HG03103 (cell line): ENCODE results near the gene AKAP9.
"Not testable (repeated sequence)": the region's sequence is repeated elsewhere in the genome, so short reads cannot be mapped to it uniquely, and the experiment has no call there.

ENCODE experiments used
- ATAC-seq: cut with Tn5 transposase; IDR thresholded peaks from one replicate; pipeline ENCODE4 v1.9.1; 2021; ENCODE audit warnings: low read depth; ENCODE audit not compliant: unreplicated experiment

AKAP9 gene

DNA sequence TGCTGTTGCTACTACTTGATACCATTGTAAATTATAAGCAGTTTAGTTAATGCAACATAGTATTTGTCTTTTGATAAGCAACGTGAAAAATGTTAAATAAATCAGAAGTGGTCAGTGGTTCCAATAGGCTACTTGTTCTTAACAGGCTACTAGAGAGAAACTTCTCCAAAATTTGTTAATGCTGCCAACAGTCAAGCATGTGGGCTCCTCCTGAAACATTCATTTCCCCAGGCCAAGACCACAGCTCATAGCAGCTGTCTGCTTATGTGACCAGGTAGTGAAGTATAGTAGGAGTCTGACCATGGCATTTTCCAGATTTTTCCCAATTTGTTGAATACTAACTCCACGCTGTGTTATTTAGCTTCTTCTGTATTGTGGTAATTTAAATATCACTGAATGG lies 112.7 kb downstream of the AKAP9 start:
- no peak for ATAC-seq

DNA sequence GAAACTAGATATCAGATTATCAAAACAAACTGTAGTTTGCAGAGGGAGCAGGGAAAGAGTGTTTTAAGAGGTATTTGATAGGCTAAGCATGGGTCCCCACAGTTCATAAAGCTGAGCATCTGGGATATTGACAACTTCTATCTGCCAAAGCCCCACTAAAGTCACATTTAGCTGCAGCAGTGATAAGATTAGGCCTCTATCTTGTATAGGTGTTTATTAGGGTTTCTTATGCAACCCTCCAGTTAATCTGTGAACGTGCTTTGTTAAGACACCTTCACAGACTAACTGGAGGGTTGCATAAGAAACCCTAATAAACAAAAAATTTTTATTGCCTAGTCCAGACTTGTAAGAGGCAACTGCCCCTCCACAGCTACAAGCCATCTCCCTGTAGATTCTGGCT lies 115.6 kb downstream of the AKAP9 start:
- no peak for ATAC-seq

DNA sequence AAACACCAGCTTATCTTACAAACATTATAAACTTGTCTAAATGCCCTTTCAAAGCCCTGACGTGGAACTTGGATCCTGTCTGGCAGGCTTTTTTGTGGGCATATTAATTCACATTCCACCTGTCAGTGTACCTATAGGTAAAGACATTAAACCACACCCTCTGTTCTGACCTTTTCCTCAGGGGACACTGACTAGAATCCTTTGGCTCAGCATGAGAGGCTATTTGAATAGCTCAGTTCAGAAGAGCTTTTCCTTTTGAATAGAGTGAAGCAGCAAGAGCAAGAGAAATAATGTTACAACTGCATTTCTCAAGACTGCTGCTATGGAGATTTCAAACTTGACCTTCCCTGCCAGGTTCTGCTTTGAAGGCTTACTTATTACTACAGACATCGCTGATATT lies 116.7 kb downstream of the AKAP9 start:
- ATAC-seq = no peak

DNA sequence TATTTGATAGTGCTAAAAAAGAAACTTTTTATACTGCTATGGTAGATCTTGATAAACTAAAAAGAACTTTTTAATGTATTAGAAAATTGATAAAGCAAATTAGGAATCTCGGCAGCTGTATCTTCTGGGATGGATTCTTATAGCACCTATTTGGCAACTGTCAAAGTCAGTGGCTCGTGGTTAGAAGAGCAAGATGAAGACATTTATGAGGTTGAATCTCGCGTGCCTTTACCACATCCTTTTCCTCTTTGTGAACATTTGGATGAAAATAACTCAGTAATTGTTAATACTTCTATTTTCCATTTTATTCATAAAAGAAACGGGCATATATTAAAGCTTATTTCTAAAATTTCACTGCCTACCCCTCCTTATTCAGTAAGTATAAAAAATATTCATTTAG lies 117.4 kb downstream of the AKAP9 start:
- no peak for ATAC-seq

DNA sequence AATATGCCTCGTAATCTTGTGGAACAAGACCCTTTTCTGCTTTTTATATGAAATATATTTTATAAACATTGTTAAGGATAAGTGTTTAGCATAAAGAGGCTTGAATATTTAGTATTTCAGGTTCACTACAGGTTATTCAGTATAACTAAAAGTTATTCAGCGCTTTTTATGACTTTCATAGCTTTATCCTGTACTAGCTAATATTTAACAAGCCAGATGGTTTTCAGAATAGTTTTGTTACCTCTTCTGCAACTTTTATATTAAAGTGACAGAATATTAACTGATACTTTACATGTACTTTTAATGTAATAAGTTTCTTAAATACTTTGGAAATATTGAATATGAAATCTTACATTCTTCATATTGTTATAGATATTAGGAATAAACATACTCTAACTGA lies 118.2 kb downstream of the AKAP9 start:
- no peak for ATAC-seq

DNA sequence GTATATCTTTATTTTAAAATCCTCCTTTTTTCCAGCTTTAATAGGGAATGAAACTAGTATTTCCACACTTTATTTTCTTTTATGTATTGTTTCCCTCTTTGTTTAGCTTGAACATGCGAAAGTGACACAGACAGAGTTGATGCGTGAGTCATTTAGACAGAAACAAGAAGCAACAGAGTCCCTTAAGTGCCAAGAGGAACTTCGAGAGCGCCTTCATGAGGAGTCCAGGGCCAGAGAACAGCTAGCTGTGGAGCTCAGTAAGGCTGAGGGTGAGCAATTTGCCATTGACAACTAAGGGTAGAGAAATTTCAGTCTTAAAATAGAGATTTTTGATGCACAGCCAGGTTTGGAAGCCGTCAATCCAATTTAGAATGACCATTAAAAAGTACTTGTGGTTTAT lies 120.5 kb downstream of the AKAP9 start:
- ATAC-seq = no peak

DNA sequence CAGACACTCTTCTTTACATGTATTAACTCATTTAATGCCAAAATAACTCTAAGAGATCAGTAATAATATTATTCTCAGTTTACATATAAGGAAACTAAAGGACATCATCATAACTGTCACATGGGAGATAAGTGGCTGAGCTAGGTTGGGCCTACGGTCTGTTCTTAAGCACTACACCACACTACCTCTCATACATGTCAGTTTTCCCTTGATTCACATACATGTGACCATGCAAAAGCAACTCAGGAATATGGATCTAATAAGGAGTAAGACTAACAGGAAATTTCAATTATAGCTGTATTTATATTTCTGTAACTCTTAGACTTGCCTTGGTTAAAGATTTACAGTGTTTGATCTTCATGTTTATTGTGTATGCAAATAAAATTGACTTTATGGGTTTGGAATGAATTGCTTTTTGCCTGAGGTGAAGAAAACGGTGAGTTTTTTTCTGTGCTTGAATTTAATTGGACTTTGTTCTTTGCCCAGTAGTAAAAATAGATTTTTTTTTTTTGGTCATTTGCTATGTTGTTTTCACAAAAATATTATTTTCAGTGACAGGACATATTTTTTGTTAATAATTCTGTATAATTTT lies 123.9 kb downstream of the AKAP9 start:
- no peak for ATAC-seq

DNA sequence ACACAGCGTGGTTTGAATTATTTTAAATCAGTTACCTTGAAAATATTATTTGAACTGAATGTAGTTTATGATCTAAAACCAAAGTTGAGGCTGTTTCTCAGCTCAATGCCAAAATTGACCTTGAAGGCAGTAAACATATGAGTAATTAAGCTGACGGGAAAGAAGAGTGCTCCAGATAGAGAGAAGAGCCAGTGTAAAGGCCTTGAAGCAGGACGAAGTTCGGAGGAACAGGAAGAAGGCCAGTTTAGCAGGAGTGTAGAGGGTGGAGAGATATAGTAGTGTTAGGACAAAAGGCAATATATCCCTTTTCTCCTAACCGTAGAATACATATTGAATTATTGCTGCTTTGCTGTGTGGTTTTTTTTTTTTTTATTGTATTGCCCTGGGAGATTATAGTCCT lies 130.4 kb downstream of the AKAP9 start:
- ATAC-seq = no peak

DNA sequence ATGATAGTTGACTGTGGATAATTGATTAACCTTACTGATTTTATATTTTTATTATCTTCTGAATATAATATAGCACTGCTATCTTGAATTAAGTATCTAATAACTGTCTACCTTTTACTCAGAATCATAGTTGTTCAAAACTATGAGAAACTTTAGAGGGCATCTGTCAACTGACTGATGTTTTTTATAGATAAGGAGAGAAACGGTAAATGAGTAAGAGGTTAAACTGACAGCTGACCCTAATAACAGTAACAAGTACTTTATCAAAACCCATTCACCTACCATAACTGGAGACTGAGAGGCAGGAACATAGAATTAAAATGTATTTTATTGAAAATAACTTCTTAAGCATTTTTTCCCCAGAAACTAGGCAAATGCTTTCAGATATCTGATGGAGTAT lies 131.5 kb downstream of the AKAP9 start:
- no peak for ATAC-seq

DNA sequence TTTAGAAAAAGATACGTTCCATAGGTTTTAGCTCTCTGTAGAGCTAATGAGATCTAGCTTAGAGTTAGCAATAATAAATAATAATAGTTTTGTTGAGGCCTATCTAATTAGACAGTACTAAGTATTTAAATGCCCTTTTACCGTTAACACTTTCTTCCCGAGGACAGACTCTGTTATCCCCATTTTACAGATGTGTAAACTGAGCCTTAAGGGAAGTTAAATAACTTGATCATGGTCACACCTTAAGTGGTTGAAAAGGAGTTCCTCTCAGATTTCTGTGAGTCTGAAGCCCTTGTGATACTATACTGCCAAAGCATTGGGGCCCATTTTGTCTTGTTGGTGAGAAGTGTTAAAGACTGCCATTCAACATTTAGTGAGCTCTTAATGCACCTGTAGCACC lies 132.0 kb downstream of the AKAP9 start:
- ATAC-seq = no peak

DNA sequence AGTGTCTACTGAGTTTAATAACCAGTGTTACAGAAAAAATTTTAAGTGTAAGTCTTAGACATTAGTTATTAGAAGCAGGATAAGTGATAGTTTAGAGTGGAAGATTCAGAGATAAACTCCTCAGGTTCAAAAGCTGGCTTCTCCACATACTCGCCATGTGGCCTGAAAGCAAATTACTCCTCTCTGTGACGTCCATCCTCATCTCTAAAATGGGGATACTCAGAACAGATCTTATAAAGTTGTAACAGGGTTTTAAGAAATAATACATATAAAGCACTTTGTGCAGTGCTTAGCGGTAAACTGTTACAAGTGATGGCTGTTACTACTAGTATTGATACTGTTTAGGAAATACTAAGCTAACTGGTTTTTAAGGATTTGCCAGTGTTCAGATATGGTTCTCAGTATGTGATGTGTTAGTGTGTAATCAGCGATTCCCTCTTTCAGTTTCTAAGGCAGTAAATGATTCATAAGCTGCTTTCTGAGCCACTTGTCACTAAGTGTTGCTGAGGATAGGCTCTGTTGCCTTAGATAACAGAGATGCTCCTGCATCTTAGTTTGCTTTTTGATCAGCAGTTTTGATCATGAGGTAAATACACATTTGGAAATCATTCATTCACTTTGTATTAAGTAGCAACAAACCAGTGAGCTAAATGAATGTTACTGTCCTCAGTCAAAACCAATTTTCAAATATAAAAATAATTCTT lies 134.9 kb downstream of the AKAP9 start:
- no peak for ATAC-seq

DNA sequence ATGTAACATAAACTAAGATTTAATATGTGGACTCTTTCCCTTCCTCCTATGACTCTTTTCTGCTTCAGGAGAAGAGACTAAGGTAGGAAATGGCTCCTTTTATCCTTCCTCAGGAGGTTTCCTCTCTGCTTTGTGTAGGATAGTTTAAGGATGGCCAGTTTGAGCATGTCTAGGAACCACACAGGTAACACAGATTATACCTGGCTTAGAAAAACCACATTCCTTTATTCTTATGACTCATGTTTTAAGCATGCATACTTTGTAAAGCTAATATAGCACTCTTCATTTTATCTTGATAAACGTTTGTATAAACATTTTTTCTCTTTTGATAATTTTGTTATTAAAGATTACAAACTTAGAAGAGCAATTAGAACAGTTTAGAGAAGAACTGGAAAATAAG lies 135.8 kb downstream of the AKAP9 start:
- ATAC-seq = no peak

DNA sequence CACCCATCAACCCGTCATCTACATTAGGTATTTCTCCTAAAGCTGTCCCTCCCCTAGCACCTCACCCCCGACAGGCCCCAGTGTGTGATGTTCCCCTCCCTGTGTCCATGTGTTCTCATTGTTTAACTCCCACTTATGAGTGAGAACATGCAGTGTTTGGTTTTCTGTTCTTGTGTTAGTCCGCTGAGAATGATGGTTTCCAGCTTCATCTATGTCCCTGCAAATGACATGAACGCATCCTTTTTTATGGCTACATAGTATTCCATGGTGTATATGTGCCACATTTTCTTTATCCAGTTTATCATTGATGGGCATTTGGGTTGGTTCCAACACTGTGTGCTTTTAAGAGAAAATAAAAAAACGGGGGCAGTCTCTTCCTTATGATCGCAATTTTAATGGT lies 143.3 kb downstream of the AKAP9 start:
- not testable (repeated sequence) for ATAC-seq

DNA sequence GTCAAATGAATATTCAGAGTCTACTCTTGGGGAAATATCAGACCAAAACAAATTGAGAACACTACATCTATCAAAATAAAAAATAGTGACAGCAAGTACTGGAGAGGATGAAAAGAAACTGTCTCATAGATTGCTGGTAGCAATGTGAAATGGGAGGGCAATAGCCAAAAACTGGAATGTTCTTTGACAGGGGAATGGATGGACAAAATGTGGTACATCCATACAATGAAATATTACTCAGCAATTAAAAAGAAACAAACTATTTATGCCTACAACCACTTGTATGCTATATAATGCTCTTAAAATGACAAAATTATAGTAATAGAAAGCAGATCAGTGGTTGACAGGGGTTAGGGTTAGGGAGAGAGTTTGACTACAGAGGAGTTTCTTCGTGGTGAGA lies 147.6 kb downstream of the AKAP9 start:
- no peak for ATAC-seq

DNA sequence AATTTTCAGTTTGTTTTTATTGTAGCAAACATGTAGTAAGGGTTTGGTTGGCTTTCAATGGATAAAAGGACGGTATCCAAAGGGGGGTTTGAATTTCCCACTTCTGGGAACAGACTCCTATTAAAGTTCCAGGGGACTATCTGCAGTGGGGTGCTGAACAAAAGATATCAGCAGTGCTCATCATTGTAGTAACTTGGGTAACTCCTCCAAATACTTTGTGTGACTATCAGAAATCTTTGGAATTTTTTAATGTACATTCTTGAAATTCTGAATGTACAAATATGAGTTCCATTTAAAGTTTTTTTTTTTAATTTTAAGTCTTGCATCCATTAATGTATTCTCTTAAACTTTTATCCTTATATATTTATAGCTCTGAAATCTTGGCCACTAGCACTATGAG lies 151.5 kb downstream of the AKAP9 start:
- ATAC-seq = no peak

DNA sequence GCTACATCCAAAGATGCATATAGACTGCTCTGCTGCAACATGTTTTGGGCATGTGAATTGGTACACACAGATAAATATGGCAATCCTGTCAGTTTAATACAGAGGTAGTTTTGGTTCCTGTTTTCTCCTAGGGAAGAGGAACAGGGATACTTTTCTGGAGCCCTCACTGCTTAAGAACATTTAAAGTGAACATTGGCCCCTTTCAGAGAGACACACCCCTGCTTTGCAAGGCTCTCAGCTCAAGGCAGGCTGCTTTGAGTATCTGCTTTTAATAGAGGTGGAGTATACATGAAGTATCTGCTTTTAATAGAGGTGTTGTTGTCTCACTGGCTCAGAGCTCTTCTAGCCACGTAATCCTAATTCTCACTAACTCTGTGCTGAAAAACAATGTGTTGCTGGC lies 154.7 kb downstream of the AKAP9 start:
- ATAC-seq = no peak

DNA sequence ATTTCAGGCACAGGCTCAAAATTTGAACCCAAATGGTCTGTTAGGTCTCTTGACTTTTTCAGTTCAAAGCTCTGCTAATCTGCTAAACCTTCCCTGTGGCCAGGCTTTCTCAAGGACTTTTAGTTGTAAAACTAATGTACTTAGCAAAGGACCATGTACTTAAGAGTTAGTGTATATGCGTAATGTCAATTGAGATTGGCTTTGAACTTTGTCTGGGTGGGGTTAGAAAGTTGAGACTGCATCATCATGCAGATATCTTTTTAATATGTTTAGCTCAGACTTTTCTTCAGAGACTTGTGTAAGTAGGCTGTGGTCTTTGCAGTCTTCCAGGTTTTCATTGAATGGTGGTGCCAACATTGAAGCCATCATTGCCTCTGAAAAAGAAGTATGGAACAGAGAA lies 159.9 kb downstream of the AKAP9 start:
- no peak for ATAC-seq

DNA sequence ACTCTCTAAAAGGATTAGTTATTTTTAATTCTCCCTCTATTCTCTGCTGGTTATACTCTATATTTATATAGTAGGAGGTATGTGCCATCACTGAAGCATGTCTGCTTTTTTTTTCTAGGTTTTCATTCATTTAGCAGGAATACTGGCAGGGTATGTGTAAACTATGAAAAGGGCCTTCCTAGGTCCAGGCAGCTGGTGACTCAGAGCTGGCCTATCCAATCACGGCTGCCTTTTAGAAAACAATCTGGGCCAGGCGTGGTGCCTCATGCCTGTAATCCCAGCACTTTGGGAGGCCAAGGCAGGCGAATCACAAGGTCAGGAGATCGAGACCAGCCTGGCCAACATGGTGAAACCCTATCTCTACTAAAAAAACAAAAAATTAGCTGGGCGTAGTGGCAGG lies 162.2 kb downstream of the AKAP9 start:
- ATAC-seq = not testable (repeated sequence)

DNA sequence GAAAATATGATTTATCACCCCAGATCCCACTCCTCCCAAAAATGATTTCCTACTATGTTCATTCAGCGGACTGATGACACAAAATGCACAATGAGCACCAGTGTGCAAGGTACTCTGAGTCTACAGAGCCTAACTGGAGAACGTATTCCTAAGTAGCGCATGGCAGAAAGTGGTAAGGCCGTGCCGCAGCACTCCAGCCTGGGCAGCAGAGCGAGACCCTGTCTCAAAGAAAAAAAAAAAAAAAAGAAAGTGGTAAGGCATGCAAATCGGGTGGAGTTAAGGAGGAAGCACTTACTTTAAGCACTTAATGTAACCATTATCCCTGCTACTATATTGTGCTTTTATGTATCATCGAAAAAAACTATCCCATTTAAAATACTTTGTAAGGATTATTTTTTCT lies 168.2 kb downstream of the AKAP9 start:
- ATAC-seq = no peak

DNA sequence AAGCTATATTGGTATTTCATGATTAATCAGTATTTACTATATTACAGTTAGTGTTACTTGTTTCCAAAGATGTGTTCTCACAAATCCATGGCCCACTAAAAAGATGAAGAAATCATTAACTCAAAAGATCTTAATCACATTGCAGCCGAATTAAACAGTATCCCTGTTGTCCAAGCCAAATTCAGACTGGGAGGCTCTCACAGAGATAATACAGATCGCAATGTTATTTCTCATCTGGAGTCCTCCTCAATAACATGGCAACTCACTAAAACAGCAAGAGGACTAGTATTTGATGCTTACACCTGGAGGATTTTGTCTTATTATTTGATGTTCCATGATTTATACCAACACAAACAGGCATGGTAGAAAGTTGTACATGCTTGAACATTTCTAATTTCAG lies 170.2 kb downstream of the AKAP9 start:
- no peak for ATAC-seq

DNA sequence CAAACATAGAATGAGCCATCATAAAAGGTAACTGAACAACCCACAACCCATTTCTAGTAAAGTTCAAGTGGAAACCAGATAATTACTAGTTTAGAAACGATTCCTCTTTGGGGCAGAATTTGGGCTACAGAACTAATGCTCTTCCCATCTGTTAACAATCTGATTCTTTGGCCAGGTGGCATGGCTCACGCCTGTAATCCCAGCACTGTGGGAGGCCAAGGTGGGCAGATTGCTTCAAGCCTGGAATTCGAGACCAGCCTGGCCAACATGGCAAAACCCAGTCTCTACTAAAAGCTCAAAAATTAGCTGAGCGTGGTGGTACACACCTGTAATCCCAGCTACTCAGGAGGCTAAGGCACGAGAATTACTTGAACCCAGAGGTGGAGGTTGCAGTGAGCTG lies 175.2 kb downstream of the AKAP9 start:
- ATAC-seq = no peak

DNA sequence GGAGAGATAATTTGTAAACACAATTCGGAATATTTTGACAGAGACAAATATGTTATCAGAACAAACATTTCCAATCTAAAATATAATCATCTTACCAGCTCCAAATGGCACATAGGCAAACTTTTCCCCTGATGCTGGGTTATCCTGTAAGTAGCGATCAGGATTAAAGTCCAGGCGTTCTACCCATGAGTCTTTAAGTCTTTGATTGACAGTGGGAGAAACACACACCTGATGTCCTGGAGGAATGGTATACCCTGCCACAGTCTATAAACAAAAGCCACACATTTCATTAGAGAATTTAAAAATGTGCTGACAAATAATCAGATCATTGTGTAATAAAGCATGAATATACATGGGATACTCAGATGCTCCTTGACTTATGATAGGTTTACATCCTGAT lies 176.3 kb downstream of the AKAP9 start:
- no peak for ATAC-seq
